Hindlimb muscle (tissue), 1 donor: ENCODE data around the gene RNU6-9. TPM values are rescaled to one million over a fixed set of nuclear protein-coding genes. Genes with fewer than 3 reads are reported as not detected.

Source experiments
- DNase-seq: peaks from one replicate; pipeline ENCODE4 v3.0.0-alpha.2; 2013
- polyA plus RNA-seq: library from polyadenylated mRNA; unstranded; fragments of 120-200 nt; gene quantifications from one replicate; pipeline ENCODE4 v1.2.1, GENCODE V29; 2013; ENCODE audit not compliant: insufficient read length

RNU6-9 gene
- polyA plus RNA-seq, 1 donor: not detected

DNA sequence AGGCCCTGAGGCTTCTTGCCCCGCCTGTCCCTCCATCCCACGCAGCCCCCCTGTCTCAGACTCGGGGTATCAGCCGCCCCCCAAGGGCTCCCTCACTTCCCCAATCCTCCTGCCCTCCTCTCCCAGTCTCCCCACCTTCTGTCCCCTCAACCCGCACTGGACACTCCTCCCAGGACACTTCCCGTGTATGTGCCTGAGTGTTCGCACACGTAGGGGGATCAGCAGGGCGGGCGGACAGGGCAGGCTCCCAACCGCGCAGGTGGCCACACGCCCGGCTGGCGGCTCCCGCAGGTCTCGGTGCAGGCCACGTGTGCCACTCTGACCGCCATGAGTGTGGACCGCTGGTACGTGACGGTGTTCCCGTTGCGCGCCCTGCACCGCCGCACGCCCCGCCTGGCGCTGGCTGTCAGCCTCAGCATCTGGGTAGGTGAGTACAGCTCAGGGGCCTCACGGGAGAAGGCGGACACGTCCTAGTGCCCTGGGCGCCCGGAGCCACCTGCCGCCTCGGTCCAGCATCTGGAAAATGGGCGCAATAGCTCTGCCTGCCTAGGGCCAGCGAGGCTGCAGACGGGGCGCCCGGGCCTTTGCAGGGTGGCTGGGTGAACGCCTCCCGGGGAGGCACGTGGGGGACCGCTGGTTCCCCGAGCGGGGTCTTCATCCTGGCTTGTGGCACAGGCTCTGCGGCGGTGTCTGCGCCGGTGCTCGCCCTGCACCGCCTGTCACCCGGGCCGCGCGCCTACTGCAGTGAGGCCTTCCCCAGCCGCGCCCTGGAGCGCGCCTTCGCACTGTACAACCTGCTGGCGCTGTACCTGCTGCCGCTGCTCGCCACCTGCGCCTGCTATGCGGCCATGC lies 26.1 kb downstream of the RNU6-9 start:
- DNase-seq: no peak

DNA sequence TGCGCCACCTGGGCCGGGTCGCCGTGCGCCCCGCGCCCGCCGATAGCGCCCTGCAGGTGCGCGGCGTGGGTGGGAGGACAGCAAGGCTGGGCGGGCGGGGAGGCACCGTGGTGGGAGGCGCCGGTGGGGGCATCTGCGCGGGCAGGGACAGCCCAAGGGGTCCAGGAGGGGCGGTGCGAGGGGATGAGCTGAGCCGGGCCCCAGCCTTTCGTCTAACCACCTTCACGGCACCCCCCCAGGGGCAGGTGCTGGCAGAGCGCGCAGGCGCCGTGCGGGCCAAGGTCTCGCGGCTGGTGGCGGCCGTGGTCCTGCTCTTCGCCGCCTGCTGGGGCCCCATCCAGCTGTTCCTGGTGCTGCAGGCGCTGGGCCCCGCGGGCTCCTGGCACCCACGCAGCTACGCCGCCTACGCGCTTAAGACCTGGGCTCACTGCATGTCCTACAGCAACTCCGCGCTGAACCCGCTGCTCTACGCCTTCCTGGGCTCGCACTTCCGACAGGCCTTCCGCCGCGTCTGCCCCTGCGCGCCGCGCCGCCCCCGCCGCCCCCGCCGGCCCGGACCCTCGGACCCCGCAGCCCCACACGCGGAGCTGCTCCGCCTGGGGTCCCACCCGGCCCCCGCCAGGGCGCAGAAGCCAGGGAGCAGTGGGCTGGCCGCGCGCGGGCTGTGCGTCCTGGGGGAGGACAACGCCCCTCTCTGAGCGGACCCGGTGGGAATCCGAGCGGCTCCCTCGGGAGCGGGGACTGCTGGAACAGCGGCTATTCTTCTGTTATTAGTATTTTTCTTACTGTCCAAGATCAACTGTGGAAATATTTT lies 27.0 kb downstream of the RNU6-9 start:
- DNase-seq: no peak

DNA sequence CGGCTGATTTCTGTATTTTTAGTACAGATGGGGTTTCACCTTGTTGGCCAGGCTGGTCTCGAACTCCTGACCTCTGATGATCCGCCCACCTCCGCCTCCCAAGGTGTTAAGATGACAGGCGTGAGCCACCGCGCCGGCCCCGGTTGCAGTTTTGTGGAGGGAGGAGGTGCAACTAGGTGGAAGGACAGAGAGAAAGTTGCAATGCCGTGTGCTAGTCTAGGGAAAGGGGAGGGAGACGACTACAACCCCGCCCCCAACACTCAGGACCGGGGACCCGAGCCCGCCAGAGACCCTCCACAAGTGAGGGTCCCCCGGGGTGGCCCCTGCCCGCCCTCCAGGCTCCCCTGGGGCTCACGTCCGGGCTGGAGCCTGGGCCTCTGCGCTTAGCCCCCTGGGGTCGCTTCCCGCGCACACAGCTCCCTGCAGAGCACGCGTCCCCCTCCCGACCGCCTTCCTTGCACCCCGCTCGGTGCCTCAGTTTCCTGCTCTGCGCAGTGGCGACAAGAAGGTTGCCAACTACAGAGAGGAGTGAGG lies 31.3 kb downstream of the RNU6-9 start:
- DNase-seq: no peak

DNA sequence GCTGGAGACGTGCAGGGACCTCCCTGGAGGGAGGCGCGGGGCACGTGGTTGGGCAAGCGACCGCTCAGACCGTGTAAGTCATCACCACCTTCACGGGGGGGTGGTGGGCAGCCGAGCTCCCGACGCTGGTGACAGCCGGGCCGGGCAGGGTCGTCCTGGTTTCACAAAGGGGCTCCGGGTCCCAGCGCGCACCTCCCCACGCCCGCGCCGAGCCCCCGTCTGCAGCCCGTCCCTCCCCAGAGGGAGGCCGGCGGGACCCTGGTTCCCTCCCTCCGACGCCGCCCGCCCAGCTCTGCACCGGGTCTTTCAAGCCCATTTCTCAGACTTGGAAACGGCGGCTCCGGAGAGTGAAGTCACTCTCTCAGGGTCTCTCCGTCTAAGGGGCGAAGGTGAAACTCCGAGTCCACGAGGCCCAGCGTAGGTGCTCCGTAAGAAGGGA lies 31.8 kb downstream of the RNU6-9 start:
- no peak for DNase-seq

DNA sequence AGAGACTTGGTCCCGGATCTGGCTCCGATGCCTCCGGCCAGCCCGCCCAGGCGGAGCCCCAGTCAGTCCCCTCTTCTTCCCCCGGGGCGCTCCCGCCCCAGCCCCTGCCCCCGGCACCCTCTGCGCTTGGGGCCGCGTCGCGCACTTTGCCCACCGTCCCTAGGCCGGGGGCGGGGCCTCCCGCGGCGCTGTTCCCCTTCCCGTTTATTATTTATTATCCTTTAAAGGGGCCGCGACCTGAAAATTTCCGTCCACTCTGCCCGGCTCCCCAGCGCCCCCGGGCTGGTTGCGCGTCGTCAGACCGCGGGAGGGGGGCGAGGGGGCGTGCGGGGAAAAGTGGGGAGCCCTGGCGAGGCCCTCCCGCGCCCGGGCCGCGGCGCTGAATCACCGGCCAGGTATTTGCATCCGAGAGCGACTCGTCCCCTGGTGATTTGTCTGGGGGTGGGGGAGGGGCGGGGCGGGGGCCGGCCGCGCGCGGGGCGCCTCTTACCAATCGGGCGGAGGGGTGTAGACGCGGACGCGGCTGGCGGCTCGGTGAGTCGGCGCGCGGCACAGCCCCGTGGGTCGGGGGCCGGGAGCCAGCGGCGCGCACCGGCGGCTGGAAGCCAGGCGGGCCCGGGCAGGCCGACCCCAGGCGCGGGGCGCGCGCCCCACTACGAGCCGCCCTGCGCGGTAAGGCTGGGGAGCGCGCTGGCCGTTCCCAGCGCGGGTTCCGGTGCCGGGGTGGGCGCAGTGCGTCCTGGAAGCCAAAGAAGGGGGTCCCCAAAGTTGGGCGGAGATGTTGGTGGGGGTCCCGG lies 32.4 kb downstream of the RNU6-9 start, which contains the start of gene ARID3A:
Gene ARID3A (plus strand): TSS at position 510 of the 797 bp plus-strand sequence. CDS start 3,494 bp downstream, outside the sequence.
- peak; percentile 87 for DNase-seq

DNA sequence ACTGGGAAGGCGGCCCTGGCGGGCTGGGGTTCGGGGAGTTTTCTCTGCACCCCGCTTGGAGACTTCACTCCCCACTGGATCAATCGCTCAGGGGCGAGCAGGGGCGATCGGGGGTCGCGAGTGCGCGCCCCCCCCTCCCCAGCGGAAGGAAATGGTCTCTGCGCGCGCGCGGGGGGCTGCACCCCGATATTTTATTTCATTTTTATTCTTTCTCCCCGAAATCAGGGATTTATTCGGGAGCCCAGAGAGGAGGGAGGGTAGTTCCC lies 33.0 kb downstream of the RNU6-9 start:
- no peak for DNase-seq

DNA sequence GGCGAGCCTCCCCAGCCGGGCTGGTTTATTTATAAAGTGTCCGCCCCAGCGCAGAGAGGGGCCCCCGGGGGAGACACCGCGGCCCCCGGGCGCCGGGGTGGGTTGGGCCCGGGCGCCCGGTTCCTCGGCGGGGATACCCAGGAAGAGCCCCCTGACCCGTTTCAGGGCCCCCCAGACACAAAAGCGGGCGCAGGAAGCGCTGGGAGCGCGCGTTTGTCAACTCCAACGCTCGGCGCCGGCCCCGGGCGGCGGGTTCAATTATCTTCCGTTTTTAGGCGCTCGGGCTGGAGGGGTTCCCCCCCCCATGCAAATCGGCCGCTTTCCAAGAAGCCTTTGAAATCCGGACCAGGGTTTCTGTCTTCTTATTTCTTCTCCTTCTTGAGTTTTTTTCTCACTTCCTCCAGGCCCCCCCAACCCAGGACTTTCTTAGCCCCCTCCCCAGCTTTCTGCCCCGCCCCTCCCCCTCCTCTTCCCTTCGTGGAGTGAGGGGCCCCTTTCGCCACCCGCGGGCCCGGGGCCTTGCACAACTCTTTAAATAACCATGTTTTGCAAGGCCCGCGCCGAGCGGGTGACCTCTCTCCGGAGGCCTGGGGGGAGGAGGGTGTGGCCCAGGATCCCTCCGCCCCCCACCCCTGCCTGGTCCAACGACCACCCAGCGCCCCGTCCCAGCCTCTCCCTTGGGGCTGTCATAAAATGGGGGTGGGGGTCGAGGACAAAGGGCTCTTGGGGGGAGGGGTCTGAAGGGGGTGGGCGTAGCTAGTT lies 33.5 kb downstream of the RNU6-9 start:
- no peak for DNase-seq

DNA sequence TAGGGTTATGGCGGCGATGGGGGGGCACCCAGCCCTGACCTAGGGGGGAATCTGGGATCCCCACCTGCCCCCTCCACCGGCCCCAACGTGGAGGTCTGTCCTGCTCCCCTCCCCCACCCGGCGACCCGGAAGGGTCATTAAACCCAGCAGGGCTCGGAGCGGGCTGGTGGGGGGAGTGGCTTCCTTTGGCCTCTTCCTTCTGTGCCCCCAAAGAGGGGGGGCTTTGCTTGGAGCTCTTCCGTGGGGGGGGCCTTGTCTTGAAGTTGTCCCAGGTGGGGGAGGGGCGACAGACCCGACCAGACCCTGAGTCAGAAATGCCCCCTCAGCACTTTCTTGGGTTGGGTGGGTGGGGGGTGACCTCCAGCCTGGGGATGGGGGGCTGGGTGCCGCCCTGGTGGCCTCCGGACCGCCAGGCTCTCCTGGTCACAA lies 34.1 kb downstream of the RNU6-9 start:
- no peak for DNase-seq

DNA sequence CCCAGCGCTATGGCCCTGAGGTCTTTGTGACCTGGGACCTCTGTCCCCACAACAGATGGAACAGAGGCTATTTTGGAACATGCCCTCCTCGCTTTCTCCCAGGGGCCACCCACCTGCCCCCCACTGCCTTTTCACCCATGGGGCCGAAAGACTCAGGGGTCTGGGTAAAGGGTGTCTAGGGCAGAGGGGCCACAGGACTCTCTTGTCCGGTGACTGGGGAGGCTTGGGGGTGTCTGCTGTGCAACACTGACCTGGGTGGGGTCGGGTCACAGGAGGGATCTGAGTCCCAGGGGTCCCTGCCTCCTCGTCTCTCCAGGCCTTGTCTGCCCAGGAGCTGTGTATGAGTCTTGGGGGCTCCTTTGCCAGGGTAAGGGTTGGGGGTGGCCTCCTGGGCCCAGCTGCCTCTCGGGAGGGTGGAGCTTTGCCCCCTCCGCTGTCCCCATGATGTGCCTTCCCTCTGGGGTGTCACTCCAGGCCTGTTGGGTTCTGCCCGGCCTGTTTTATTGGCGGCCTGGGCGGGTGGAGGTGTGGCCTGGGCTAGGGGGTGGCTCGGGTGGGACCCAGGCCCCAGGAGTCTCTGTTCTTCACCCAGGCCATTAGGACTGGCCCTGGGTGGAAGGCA lies 34.6 kb downstream of the RNU6-9 start:
- DNase-seq: no peak

DNA sequence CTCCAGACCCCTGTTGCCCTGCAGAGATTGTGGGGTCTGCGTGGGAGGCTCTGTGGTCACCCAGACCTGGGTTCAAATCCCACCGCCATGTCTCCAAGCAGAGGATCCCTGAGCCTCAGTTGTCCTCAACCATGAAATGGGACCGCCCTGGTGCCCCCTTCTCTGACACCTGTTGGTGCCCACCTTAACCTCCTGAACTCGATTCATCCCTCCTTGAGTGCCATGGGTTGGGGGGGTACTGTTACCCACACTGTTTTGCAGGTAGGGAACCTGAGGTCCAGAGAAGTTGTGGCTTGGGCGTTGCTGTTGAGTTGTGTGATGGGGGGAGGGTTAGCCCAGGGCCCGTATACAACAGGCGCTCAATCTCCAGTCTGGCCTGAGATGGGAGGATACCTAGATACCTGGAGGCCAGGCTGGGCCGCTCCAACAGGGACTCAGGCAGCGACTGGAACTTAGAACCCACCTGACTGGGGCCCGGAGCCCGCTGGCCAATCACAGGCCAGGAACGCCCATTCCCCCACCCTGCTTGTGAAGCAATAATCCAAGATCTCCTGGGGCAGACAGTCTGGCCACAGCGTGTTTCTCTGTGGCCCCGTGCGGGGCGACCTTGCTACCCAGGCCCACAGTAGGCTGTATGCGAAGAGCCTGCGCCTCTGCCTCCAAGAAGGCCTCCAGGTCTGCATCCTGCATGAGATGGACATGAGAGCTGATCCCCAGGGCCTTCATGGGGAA lies 35.4 kb downstream of the RNU6-9 start:
- DNase-seq: no peak

DNA sequence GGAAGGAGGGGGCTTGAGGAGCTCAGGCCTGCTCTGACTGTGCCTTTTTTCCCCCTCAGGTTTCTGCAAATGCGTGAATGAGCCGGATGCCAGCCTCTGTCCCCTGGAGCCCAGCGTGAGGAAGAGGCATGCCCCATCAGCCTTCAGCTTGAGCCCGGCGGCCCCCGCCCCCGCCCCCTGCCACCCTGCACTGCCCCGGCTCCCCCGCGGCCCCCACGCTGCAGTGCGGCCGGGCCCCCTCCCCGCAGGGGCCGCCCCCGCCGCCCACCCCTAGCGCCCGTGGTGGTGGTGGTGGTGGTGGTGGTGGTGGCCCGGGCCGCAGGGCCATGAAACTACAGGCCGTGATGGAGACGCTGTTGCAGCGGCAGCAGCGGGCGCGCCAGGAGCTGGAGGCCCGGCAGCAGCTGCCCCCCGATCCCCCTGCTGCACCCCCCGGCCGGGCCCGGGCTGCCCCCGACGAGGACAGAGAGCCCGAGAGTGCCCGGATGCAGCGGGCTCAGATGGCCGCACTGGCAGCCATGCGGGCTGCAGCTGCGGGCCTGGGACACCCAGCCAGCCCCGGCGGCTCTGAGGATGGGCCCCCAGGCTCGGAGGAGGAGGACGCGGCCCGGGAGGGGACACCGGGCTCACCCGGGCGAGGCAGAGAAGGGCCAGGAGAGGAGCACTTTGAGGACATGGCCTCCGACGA lies 36.1 kb downstream of the RNU6-9 start:
- no peak for DNase-seq

DNA sequence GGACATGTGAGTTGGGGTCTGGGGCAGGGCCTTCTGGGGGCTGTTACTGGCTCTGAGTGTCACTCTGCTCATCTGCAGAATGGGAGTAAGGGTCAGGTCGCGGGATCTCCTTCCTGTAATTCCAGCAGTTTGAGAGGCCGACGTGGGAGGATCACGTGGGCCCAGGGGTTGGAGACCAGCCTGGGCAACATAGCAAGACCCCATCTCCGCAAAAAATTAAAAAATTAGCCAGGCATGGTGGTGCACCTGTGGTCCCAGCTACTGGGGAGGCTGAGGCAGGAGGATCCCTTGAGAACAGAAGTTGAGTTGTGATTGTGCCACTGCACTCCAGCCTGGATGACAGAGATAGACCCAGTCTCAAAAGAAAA lies 36.6 kb downstream of the RNU6-9 start:
- DNase-seq: no peak

DNA sequence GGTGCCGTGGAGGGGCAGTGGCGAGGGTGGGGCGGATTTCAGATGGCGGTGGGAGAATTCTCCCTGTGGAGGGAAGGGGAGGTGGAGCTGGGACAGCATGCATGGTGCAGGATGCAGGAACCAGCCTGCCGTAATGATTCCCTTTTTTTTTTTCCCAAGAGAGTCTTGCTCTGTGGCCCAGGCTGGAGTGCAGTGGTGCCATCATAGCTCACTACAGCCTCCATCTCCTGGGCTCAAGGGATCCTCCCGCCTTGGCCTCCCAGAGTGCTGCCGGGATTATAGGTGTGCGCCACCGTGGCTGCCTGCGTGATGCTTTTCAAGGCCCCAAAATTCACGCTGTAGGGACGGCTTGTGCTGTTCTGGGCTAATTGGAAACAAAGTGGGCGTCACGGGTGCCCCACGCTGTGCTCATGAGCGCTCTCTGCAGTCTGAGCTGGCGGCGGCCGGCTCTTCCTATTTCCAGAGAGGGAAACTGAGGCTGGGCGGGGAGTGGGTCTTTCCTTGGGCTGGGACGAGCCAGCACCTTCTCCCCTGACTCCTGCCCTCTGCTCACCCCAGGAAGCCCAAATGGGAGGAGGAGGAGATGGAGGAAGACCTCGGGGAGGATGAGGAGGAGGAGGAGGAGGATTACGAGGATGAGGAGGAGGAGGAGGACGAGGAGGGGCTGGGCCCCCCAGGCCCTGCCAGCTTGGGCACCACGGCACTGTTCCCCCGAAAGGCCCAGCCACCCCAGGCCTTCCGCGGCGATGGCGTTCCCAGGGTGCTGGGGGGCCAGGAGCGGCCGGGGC lies 38.8 kb downstream of the RNU6-9 start:
- DNase-seq: no peak

DNA sequence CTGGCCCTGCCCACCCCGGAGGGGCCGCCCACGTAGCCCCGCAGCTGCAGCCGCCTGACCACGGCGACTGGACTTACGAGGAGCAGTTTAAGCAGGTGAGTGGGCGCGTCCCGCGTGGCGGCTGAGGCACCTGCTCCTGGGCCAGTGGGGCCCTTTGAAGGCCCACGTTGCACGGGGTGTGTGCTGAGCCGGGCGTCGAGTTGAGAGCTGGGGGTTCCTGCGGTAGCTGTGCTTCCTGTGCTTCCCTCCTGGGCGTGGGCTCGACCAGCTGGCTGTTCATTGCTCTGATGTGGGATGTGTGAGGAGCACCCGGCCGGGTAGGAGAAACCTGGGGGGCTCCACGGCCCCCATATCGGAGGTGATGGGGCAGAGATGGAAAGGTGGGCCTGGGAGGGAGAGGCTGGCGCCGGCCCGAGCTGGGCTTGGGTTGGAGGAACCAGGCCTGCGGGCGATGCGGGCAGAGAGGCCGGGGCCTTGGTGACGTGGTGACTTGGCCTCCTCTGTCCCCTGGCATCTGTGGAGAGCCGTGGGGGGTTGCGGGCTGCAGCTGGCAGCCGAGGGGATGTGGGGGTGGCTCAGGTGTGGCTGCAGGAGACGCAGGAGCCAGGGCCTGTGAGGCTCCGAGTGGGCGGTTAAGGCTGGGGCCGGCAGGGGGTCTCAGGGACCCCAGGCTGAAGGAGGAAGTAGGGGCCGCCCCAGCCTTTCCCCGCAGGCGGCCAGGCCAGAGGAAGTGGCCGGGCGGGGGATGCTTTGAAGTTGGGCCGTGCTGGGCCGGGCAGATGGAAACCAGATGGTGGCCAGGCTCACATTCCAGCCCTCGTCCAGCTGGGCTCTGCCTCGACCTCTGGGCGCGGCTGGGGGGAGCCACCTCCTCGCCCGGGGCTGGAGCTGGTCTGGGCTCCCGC lies 39.6 kb downstream of the RNU6-9 start:
- no peak for DNase-seq

DNA sequence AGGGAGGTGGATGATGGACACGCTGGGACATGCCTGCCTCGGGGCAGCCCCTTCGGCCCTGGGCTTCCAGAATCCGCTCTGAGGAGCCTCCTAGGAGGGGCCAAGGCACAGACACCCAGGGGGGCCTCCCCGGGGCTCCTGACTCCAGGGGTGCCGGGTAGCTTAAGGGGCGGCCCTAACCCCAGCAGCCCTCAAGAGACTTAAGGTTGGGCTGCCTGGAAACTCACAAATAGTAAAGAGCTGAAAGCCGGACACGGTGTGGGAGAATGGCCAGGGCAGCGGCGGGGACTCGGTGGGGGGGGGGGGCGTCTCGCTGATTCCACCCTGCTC lies 40.2 kb downstream of the RNU6-9 start:
- DNase-seq: no peak

DNA sequence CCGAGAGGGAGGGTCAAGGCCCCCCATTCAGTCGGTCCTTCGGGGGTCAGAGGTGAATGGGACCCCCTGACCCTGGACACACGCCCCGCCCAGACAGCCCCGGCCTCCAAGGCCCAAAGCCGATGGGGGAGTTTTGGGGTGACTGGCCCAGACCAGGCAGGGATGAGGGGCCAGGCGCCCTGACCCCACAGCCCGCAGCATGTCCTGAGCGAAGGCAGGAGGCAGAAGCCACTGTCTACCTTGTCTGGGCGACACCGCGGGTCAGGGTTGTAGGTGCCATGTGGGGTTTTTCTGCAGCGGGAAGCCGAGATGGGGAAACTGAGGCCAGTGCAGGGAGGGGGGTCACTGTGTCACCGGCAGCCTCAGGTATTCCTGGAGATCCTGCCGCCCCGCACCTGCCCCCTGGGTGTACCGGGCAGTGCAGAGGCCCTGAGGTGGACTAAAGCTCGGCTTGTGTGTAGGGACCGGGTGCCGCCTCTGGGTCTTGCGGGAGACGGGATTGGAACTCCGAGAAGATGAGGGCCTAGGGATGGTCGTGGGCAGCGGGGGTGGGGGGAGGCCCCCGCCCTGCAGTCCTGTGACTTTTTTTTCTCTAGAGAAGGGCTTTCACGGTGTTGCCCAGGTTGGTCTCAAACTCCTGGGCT lies 41.0 kb downstream of the RNU6-9 start:
- DNase-seq: no peak

DNA sequence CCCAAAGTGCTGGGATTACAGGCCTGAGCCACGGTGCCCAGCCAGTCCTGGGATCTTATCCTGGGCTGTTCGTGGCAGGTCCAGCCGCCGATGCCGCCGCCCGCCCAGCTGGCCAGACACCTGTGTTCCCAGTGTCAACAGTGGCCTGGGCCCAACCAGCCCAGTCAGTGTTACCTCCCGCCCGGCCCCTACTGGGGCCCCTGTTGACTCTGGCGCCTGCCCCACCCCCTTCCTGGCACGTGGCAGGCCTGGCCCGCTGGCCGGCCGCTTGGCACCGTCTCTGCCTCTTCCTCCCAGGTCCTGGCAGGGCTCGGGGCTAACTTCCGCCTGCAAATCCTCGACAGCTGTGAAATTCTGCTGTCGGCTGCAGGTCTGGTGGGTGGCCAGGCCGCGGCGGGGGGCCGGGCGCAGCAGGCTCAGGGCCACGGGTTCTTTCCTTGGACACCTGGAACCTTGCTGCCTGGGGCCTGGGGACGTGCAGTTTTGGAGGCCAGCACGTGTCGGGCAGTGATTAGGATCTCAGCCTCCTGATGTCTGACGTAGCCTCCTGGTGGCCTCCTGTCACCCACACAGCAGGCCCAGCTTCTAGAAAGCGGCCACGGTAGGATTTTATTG lies 41.7 kb downstream of the RNU6-9 start:
- DNase-seq: peak; percentile 85
